NCI-H69 (cell line): Measurements from ENCODE around the gene ARPC3.
"Not testable (repeated sequence)": the region's sequence is repeated elsewhere in the genome, so short reads cannot be mapped to it uniquely, and the experiment has no call there.

Source experiments
- DNase-seq: peaks from one replicate; lab custom pipeline; 2025; lab: John Stamatoyannopoulos, UW

Gene ARPC3

DNA sequence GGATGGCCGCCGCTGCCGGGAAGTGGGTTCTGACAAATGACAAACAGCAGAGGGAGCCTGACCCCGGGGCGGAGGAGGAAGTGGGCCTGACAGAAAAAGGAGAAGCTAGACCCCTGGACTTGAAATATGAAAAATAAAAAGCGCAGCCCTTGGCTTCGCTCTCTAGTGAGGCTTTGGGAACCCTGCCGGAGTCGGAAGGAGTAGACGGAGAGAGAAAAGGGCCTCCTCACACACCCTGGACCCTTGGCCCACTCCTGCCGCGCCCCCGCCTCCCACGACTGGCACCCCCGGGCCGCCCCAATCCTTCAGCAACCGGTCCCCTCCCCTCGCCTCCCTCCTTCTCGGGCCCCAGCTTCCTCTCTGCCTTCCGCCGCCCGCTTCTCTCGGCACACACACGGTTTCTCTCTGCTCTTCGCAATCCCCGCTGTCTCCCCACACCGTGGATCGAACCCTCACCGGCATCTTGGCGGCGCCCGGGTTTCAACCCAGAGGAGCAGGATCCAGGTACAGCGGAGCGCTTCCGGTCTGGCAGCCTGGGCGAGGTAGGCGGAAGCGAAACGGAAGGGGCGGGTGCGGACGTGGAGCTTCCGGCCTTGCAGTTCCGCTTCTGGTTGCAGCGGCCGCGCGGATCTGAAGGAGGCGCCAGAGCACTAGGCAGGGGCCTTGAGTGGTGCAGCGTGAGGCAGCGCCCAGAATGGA is at the start of gene ARPC3:
ARPC3 (minus strand) TSS at position 539 of the 699 bp plus-strand sequence; CDS start at position 462, 77 bp downstream.
- peak; percentile 98 for DNase-seq

DNA sequence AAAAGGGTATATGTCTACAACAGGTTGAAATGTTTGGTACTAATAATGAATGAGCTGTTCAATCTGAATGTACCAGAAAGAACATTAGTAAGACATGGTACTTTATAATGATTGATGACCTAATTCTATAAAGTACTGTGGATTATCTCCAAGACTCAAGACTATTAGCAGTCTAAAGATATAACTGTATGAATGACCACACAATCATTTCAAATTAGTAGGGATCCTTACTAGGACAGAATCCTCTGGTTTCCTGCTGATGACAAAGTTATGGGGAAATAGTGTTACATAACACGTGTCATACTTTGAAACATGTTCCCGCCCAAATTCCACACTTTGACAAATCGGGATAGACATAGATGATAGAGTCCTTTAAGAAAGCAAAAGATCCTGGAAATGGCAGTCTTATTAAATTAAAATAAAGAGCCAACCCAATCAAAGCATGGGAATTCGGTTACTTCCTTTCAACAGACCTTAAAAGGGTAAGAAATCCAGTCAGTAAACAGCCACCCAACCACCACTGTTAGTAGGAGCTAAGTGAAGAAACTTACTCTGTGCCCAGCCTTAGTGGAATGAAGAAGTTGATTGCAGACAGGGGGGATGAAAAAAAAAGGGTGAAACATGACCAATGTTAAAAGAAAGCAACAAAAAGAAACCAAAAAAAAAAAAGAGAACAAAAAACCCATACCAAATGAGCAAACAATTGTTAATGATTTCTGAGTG is 49.0 kb upstream of the ARPC3 start:
- no peak for DNase-seq

DNA sequence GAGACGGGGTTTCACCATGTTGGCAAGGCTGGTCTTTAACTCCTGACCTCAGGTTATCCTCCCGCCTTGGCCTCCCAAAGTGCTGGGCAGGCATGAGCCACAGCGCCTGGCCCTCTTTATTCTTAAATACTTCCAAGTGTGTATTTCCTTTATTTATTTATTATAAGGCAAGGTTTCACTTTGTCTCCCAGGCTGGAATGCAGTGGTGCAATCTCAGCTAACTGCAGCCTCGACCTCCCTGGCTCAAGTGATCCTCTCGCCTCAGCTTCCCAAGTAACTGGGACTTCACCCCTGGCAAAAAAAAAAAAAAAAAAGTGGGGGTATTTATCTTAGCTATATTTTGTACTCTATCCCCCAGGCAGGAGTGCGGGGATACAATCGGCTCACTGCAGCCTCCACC is 25.3 kb upstream of the ARPC3 start:
- no peak for DNase-seq

DNA sequence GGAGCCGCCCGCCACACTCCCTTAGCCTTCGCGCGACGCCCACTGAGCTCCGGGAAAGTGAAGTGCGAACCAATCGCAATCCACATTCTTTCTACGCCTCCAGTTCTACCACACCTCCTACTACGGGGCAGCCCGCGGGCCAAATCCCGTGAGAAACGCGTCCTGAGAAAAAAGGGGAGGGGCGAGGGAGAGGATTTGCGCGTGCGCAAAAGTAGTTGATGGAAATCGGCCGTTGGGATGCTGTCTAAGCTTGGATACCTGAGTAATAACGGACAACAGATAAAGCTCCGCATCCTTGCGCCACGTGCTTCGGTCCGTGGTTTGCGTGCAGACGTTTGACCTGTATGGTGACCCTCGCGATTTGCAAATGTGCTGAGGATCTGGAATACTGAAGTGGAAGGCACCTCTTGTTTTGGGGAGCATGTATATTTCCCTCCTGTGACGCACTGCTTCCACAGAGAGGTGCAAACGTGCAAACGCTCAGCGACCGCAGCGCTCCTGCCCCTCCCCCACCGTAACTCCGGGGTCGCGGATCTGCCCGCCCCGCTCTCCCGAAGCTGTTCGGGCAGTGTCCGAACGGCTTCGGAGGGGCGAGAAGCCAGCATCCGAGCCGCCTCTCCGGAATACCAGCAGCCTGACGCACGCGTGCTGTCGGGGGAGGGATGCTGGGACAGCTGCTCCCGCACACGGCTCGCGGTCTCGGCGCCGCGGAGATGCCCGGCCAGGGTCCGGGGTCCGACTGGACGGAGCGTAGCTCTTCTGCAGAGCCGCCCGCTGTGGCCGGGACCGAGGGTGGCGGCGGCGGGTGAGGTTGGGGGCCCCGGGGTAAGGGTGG is 18.3 kb upstream of the ARPC3 start, which contains the start of the genes FAM216A and GPN3:
FAM216A (plus strand) TSS at position 632 of the 835 bp plus-strand sequence; CDS start at position 663, 31 bp downstream.
GPN3 (minus strand) TSS at position 44 of the 835 bp plus-strand sequence. CDS start 54 bp downstream, outside the sequence.
- DNase-seq, result peak; percentile 99

DNA sequence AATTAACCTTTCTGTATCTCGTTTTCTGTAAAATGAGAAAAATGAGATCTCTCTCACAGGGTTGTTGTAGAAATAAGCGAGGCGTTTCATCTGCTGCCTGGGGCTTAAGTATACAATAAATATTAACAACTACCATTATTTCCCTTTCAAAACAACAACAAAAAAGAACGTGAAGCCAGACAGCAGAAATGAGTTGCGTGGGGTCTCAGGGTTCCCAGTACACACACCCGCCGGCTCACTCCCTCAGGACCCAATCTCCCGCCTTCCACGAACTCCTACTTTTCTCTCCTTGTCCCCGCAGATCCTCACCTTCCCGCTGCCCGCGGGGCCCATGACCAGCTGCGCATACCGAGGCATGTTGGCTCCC is 17.7 kb upstream of the ARPC3 start:
- DNase-seq, result no peak

DNA sequence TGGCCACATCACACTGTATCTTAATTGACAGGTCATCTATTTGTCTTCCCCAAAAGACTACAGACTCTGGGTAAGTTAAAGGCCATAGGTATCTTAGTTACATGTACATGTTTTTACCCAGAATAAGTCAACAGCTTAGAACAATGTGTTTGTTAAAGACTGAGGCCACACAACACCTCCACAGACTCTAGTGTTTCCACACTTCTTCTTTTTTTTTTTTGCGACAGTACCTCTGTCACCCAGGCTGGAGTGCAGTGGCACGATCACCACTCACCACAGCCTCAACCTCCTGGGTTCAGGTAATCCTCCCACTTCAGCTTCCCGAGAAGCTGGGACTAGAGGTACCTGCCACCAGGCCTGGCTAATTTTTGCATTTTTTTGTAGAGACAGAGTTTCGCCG is 16.7 kb upstream of the ARPC3 start:
- DNase-seq, result no peak

DNA sequence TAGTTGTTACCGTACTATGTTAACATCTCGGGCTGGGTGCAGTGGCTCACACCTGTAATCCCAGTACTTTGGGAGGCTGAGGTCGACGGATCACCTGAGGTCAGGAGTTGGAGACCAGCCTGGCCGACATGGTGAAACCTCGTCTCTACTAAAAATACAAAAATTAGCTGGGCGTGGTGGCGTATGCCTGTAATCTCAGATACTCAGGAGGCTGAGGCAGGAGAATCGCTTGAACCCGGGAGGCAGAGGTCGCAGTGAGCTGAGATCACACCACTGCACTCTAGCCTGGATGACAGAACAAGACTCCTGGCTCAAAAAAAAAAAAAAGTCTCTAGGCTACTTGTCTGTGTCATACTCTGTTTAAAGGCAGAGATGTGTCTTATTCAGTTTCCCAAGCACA is 15.6 kb upstream of the ARPC3 start:
- not testable (repeated sequence) for DNase-seq

DNA sequence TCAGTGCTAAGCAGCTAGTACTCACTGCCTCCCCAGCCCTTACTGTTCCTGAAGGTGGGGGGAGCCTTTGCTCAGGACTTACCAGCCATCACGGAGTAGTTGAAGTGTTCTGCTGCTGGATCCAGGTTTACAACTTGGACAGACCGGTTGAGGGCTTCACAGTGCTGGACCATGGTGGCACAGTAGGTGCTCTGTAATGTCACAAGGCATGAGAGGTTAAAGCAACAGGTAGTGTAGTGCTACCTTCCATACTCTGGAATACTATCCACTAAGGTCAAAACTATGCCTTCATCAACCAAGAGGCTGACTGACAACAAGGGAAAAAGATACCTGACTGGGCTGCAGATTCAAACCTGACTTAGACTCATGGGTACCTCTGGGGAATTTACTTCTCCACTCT is 14.9 kb upstream of the ARPC3 start:
- DNase-seq, result no peak

DNA sequence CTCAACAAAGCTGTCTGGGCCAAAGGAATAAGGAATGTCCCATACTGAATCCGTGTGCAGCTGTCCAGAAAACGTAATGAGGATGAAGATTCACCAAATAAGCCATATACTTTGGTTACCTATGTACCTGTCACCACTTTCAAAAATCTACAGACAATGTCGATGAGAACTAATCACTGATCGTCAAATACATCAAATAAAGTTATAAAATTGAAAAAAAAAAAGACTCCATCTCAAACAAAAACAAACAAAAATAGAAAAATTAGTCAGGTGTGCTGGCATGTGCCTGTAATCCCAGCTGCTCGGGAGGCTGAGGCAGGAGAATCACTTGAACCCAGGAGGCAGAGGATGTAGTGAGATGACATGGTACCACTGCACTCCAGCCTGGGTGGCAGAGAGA is 11.1 kb upstream of the ARPC3 start:
- not testable (repeated sequence) for DNase-seq

DNA sequence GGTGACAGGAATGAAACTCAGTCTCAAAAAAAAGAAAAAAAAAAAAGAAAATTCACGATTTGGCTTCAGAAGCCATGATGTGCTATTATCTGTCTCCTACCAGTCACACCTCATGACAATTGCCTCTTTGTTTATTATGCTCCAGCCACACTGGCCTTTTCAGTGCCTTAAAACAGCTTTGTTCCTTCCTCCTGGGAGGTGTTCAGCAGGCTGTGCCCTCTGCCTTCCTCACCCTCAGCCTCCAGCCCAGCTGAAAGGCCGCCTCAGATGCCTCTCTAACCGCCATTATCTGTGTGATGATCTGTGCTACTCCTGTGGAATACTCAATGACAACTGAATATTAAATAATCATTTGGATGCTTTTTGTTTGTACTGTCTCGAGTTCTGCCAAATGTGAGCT is 8.6 kb upstream of the ARPC3 start:
- no peak for DNase-seq

DNA sequence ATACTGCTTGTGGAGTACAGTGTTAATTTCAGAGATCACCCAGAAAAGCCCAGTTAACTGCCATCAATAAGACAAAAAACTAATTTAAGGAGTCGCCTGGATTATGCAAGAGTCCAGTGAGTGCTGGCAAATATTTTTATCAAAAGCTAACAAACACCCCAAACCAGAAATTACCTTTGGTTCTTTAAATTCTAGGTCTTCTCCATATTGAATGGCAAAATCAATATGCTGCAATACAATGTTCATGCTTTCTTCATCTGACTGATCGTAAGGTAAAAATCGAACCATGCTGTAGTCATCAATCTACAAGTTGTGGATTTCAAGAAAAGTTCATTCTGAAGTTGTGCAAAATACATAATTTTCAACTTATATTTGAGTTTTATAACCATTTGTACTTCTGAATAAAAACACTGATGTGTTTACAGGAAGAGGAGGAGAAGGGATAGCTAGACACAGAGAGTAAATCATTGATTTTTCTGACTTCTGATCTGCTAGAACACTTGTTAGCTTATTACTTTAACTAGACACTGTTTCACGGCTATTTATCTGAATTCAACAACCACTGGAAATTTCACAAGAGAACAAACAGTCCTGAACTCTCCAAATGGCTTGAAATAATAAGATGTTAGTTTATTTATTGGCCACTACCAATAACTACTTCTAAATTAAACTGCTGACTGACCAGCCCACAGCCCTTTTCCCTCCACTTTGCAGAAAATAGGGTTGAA is 3.6 kb upstream of the ARPC3 start:
- no peak for DNase-seq

DNA sequence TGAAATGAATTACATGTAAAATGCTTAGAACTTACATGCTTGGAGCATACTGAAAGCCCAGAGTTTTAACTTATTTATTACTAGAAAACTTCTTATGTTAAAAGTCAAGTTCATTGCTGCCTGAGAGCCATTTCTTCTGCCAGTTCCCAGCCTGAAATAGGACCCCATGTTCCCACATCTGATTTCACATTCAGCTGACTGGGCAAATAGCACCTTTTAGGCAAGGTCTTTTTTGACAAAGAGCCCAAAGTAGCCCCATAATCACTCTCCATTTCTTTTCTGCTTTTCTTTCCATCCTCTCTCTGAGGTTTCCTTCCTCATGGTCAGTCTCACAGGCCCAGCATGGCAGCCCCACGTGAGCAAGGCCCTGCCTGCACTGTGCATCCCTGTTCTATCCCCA is 1.1 kb upstream of the ARPC3 start:
- DNase-seq, result no peak

DNA sequence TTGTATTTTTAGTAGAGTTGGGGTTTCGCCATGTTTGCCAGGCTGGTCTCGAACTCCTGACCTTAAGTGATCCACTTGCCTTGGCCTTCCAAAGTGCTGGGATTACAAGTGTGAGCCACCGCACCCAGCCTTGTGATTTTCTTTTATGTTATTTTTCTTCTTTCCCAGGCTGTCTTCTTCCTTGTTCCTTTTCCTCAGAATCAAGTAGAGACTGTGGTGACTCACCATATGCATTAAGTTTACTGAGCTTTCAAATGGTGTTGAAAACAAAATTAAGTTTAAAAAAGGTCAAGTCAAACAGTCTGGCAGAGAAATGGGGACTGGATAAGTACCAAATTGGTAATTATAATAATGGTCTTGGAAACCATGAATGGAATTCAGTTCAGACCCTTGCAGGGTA is 5.7 kb downstream of the ARPC3 start:
- DNase-seq, result no peak

DNA sequence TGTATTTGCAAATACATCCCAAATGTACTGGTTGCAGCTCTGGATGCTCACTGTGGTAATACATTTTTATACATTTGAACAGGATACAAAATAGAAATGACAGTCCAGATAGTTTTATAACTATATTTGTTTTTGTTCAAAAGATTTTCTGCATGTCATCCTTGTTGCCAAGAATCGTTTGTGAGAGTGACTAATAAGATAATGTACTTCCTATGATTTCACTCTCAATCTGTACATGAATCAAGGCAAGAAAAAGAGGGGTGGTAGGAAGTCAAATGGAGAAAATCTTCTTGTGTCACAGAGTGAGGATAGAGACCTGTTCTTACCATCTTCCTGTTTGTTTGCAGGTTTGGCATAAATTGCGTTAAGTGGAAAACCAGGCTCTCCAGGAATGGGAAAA is 13.9 kb downstream of the ARPC3 start:
- DNase-seq, result no peak

DNA sequence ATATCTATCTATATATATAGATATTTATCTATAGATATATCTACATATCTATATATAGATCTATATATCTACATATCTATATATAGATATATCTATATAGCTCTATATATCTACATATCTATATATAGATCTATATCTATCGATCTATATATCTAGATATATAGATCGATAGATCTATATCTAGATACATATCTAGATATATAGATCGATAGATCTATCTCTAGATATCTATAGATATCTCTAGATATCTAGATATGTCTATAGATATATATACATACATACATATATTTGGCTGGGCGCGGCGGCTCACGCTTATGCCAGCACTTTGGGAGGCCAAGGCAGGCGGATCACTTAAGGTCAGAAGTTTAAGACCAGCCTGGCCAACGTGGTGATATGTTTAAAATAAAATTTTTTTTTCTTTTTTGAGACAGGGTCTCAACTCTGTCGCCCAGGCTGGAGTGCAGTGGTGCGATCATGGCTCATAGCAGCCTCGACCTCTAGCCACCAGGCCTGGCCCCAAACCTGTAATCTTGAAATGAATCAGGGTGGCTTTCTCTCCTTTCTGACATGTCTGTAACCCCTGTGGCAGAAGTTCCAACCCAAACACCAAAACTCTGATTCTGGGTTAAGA is 18.1 kb downstream of the ARPC3 start:
- no peak for DNase-seq

DNA sequence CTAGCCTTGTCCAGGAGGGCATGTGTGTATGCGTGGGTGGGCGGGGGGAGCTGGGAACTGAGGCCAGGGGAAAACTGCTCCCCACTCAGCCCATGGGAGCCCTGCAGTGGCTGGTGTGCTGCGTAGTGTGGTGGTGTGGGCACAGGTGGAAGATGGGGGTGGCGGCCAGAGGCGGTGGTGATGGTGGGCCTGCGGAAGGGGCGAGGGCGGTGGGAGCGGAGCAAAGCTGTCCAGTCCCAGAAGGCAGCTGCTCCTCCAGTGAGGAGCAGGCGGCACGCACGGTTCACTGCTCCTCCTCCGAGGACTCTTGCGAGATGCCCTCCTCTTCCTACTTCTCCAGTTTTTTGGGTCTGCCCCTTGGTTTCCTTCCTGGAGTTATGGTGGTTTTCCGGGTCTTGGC is 20.5 kb downstream of the ARPC3 start:
- not testable (repeated sequence) for DNase-seq

DNA sequence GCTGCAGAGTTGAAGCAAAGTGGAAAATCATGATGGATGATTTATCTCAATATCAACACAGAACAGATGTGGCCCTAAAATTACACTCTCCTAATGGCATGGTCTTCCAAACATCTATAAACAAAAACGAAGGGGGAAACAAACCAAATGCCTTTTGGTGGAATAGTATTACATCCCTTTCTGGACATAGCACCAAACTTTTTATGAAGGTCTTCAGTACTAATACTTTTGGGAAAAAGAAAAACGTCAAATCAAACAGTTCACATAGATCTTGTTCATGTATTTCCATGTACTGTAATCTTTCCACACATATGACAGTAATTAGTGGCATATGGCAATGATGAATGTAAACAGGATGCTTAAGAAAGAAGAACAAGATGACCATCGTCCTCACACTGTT is 23.7 kb downstream of the ARPC3 start:
- peak; percentile 72 for DNase-seq

DNA sequence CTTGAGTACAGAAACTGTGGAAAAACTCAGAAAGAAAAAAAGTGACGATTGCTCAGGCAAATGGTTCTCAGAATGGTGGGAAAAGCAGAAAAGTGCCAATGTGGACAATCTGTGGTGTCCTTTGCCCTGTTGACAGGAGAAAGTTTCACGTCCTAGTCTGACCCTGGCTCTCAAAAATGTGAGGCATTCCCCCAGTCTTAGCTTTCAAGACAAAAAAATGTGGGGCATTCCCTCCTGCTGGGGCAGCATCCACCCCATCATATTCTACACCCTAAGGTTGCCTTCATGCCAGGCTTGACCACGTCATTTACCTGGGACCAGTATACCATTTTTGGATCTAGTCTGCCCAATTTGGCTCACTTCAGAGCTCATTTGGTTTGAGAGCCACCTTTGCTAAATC is 25.9 kb downstream of the ARPC3 start:
- DNase-seq, result no peak

DNA sequence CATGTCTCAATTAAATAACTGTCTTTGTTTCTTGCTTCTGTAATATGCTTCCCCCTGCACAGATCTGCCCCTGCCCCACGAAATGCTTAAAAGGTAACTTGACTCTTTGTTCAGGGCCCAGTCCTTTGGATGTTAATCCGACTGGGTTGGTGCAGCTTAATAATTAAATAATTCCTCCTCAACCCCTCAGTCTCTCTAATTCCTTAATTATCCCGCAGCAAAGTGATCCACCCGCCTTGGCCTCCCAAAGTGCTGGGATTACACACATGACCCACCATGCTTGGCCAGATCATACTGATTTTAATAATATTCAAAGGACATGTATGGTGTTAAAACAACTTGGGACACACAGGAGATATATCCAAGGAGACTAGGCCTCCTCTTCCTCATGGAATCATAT is 28.4 kb downstream of the ARPC3 start:
- no peak for DNase-seq

DNA sequence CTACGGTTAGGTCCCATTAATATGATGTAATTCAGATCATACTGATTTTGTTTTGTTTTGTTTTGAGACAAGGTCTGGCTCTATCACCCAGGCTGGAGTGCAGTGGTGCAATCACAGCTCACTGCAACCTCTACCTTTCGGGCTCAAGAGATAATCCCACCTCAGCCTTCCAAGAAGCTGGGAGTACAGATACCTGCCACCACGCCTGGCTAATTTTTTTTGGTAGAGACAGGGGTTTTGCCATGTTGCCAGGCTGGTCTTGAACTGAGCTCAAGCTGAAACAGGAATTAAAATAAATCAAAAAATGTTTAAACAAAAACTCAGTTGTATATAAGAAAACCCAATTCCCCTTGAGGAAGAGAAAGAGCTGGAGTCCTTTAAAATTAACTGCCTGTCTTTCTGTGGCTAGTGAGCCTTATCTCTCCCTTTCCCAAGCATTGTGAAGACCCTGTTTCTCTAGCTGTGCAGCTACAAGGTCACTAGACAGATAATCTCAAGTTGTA is 28.9 kb downstream of the ARPC3 start:
- DNase-seq, result no peak

DNA sequence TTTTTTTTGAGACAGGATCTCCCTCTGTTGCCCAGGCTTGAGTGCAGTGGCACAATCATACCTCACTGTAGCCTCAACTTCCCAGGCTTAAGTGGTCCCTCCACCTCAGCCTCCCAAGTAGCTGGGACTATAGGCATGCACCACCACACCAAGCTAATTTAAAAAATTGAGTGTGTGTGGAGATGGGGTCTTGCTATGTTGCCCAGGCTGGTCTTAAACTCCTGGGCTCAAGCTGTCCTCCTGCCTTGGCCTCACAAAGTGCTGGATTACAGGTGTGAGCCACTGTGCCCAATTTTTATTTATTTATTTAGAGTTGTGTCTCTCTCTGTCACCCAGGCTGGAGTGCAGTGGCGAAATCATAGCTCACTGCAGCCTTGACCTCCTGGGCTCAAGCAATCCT is 29.5 kb downstream of the ARPC3 start:
- not testable (repeated sequence) for DNase-seq
